Ascending aorta (tissue), 2 donors: Measurements from ENCODE around the gene MT4. TPM values are rescaled to one million over a fixed set of nuclear protein-coding genes. Genes with fewer than 3 reads are reported as not detected.

Experiments
- DNase-seq, 2 donors: peaks; one replicate each; pipeline ENCODE4 v3.0.0-alpha.2; 2019; ENCODE audit warnings: low spot score in 2 of 2
- H3K27ac ChIP-seq, 2 donors: fragments of 200-600 bp; sonication (generic); one replicate each; pipeline ENCODE4 v1.5.1; 2016 to 2017; ENCODE audit warnings: mild to moderate bottlenecking in 1 of 2
- H3K27me3 ChIP-seq: fragments of 200-600 bp; sonication (generic); one replicate; pipeline ENCODE4 v1.5.1; 2017
- H3K36me3 ChIP-seq, 2 donors: fragments of 200-600 bp; sonication (generic); one replicate each; pipeline ENCODE4 v1.5.1; 2016
- H3K4me1 ChIP-seq, 2 donors: fragments of 200-600 bp; sonication (generic); one replicate each; pipeline ENCODE4 v1.5.1; 2016 to 2017; ENCODE audit warnings: mild to moderate bottlenecking in 1 of 2
- H3K4me3 ChIP-seq, 2 donors: fragments of 200-600 bp; sonication (generic); one replicate each; pipeline ENCODE4 v1.5.1; 2016 to 2017; ENCODE audit warnings: mild to moderate bottlenecking in 1 of 2
- H3K9me3 ChIP-seq, 2 donors: fragments of 200-600 bp; sonication (generic); one replicate each; pipeline ENCODE4 v1.5.1; 2016
- CTCF ChIP-seq, 3 experiments: fragments of 200-600 bp in 2 of 3; fragments of 450-650 bp in 1 of 3; sonication (generic) in 2 of 3; IDR thresholded peaks; one replicate each; pipeline ENCODE4 v1.5.1; 2016 to 2019; ENCODE audit warnings: antibody characterized with exemption in 3 of 3, mild to moderate bottlenecking in 1 of 3, moderate library complexity in 1 of 3
- intact Hi-C: fragments of 100-400 bp; cut with DNase I; formaldehyde crosslinking; loops from one replicate; pipeline ENCODE4 v1.15.1; 2023
- total RNA-seq: library from RNA; depleted of rRNA; stranded (reverse); fragments of >200 nt; gene quantifications from one replicate; pipeline ENCODE4 v1.1.0, GENCODE V29; 2016

MT4 gene
- total RNA-seq, 1 donor from 2014 or later, result not detected

DNA sequence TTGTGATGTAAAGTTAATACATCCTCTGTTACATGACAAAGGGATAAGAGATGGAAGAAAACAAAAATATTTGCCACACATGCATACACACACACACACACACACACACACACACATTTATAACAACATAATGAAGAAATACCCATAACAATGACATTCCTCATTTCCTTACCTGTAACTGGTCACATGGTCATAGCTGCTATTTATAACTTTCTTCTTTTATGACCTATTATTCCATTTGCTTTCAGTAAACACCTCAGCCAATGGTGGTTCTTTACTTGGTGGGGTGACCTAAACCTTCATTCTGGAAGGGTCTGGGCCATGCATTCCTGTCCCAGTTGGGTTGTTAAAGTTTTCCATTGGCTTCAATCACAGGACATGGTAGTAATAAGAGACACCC lies 48.8 kb downstream of the MT4 start:
- TF ChIP-seq CTCF (IDR thresholded peaks at IDR 0.05), result no peak
- Histone ChIP-seq H3K4me1 (peaks cover 7 to 25% of the 10 kb centered on the region in 2 donors), H3K27ac (no peak overlapping the region), H3K9me3 (no peaks in the 10 kb centered on the region), H3K27me3 (no peaks in the 10 kb centered on the region), H3K4me3 (no peak overlapping the region), H3K36me3 (no peaks in the 10 kb centered on the region)
- DNase-seq, result no peak
- intact Hi-C loops, result no loop called here

DNA sequence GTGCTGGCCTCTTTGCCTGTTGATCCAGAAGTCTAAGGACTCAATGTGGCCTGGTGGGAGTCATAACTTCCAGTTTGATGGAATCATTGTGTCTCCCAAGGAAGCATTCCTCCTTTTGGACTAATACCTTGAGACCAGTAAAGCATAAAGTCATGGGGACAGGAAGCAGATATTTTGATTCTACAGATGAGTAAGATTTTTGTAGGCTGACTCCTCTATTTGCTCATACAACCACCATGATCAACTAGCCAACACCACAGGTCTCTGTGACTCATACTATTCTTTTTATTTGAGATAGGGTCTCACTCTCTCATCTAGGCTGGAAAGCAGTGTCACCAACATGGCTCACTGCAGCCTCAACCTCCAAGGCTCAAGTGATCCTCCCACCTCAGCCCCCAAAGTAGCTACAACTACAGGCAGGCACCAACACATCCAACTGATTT lies 49.7 kb downstream of the MT4 start:
- Histone ChIP-seq H3K4me3 (no peak overlapping the region), H3K36me3 (no peaks in the 10 kb centered on the region), H3K4me1 (peaks cover 7 to 25% of the 10 kb centered on the region in 2 donors), H3K27ac (no peak overlapping the region), H3K9me3 (no peaks in the 10 kb centered on the region), H3K27me3 (no peaks in the 10 kb centered on the region)
- intact Hi-C loops, result no loop called here
- TF ChIP-seq CTCF (IDR thresholded peaks at IDR 0.05), result no peak
- no peak for DNase-seq

DNA sequence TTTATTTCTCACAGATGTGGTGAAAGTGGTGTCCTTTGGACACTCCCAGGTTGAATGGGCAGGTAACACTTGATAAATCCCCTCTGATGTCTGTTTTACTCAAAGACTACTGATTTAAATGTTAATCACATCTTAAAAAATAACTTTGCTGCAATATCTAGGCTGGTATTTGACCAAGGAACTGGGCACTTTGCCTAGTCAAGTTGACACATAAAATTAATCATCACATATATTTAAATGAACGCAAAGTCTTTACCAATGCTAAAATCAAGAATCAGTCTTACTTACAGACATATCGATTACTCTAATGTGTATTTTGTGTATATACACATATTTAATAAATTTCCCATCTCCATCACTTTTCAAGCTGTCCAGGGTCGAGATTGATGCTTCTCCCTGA lies 50.5 kb downstream of the MT4 start:
- H3K4me1 ChIP-seq, result peaks cover 7 to 20% of the 10 kb centered on the region in 2 donors
- intact Hi-C loops, result no loop called here
- DNase-seq, result no peak
- no peak overlapping the region for H3K4me3 ChIP-seq
- no peaks in the 10 kb centered on the region for H3K27me3 ChIP-seq
- H3K27ac ChIP-seq, result no peak overlapping the region
- no peak for TF ChIP-seq CTCF (IDR thresholded peaks at IDR 0.05)
- no peaks in the 10 kb centered on the region for H3K9me3 ChIP-seq
- no peaks in the 10 kb centered on the region for H3K36me3 ChIP-seq

DNA sequence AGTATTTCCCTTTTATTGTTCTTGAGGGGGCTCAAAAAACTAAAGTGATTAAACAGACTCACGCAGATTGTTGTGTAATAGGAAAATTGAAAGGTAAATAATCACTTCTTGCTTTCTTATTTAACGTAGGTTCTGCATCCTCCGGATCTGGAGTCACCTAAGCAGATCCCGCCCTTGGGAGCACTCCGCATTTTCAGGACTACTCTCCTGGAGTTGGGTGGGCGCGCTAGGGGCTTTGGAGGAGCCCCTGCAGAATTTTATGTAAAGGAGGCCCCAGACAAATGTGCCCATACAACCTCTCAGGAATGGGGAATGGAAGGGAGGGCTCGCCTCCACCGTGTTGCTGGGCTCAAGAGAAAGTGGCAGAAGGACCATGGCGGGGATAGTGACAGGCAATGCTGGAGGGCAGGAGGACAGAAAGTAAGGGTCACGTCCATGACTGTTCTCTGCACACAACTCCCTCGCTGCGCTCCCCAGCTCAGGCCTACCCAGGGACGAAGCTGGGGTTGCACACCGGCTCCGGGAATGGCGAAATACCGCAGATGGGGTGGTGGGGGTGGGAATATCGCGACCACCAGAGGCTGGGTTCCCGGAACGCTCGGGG lies 51.8 kb downstream of the MT4 start:
- H3K36me3 ChIP-seq, result no peaks in the 10 kb centered on the region
- peaks cover 0 to 8% of the 10 kb centered on the region in 2 donors for H3K4me1 ChIP-seq
- DNase-seq, result no peak
- no peak for TF ChIP-seq CTCF (IDR thresholded peaks at IDR 0.05)
- peak overlapping the region; percentile 40 to 55 for H3K4me3 ChIP-seq
- intact Hi-C loops, result no loop called here
- H3K9me3 ChIP-seq, result no peaks in the 10 kb centered on the region
- H3K27me3 ChIP-seq, result no peaks in the 10 kb centered on the region
- peak overlapping the region in 1 of 2 donors; percentile 44 for H3K27ac ChIP-seq

- Histone ChIP-seq H3K36me3 (no peaks in the 10 kb centered on the region), H3K27ac (peak overlapping the region; percentile 44 to 58), H3K4me1 (peaks cover 0 to 7% of the 10 kb centered on the region in 2 donors), H3K9me3 (no peaks in the 10 kb centered on the region), H3K27me3 (no peaks in the 10 kb centered on the region), H3K4me3 (peak overlapping the region; percentile 40 to 55)
- DNase-seq, result peak in 1 of 2 donors; percentile 86
- TF ChIP-seq CTCF (IDR thresholded peaks at IDR 0.05), result no peak
- intact Hi-C loops, result no loop called here
These were observed 52.6 kb downstream of the MT4 start for GRCh38 chr16:56617212-56618085.
